Hepatocyte (in vitro differentiated cells): ENCODE results near the gene NEFH. TPM values are rescaled to one million over a fixed set of nuclear protein-coding genes. Genes with fewer than 3 reads are reported as not detected.

Source experiments
- DNase-seq: peaks from one replicate; pipeline ENCODE4 v3.0.0-alpha.2; 2016; ENCODE audit warnings: low spot score
- H2AFZ ChIP-seq: fragments of 200-600 bp; sonication (generic); 2 replicates; pipeline ENCODE4 v1.6.0; 2016; ENCODE audit warnings: antibody characterized with exemption, mild to moderate bottlenecking
- H3K27ac ChIP-seq: fragments of 200-600 bp; sonication (generic); 2 replicates; pipeline ENCODE4 v1.5.1; 2016; ENCODE audit warnings: mild to moderate bottlenecking
- H3K27me3 ChIP-seq: fragments of 200-600 bp; sonication (generic); 2 replicates; pipeline ENCODE4 v1.6.1; 2016
- H3K36me3 ChIP-seq: fragments of 200-600 bp; sonication (generic); replicated peaks from 2 replicates; pipeline ENCODE4 v1.5.1; 2016; ENCODE audit warnings: low read depth; ENCODE audit not compliant: insufficient read depth
- H3K4me1 ChIP-seq: fragments of 200-600 bp; sonication (generic); 2 replicates; pipeline ENCODE4 v1.5.1; 2016; ENCODE audit warnings: mild to moderate bottlenecking, moderate library complexity; ENCODE audit not compliant: insufficient read depth
- H3K4me2 ChIP-seq: fragments of 200-600 bp; sonication (generic); 2 replicates; pipeline ENCODE4 v1.6.0; 2016
- H3K4me3 ChIP-seq: fragments of 200-600 bp; sonication (generic); 2 replicates; pipeline ENCODE4 v1.5.1; 2016; ENCODE audit warnings: mild to moderate bottlenecking
- H3K79me2 ChIP-seq: fragments of 200-600 bp; sonication (generic); 2 replicates; pipeline ENCODE4 v1.6.0; 2017; ENCODE audit warnings: mild to moderate bottlenecking
- H3K9me2 ChIP-seq: fragments of 200-600 bp; sonication (generic); replicated peaks from 2 replicates; pipeline ENCODE4 v1.6.0; 2017; ENCODE audit warnings: mild to moderate bottlenecking; ENCODE audit not compliant: insufficient read depth
- H3K9me3 ChIP-seq: fragments of 200-600 bp; sonication (generic); 2 replicates; pipeline ENCODE4 v1.5.1; 2016; ENCODE audit warnings: low read depth, mild to moderate bottlenecking
- H4K20me1 ChIP-seq: fragments of 200-600 bp; sonication (generic); 2 replicates; pipeline ENCODE4 v1.6.0; 2016; ENCODE audit warnings: mild to moderate bottlenecking; ENCODE audit not compliant: insufficient read depth, poor library complexity, severe bottlenecking
- EZH2 ChIP-seq: fragments of 200-600 bp; sonication (generic); IDR thresholded peaks from 2 replicates; pipeline ENCODE4 v1.6.1; 2016; ENCODE audit warnings: antibody characterized with exemption, mild to moderate bottlenecking, borderline replicate concordance
- EZH2phosphoT487 ChIP-seq: fragments of 200-600 bp; sonication (generic); IDR thresholded peaks from one replicate; pipeline ENCODE4 v1.6.1; 2018; ENCODE audit warnings: antibody characterized with exemption, mild to moderate bottlenecking, low read depth, moderate library complexity; ENCODE audit not compliant: unreplicated experiment, severe bottlenecking
- WGBS: methylation state at CpG from one replicate; pipeline ENCODE4 v1.1.6; 2016; ENCODE audit warnings: low lambda C conversion rate; ENCODE audit errors: missing lambda C conversion rate; 5-methylcytosine and 5-hydroxymethylcytosine counted together
- polyA plus RNA-seq: library from polyadenylated mRNA; unstranded; fragments of >200 nt; fragmentation: Nextera tagmentation; extraction: Ambion mirVana; gene quantifications from 2 replicates; pipeline ENCODE4 v1.2.1, GENCODE V29; 2016
- total RNA-seq: library from RNA; depleted of rRNA; stranded (reverse); fragments of >200 nt; gene quantifications from 2 replicates; pipeline ENCODE4 v1.2.3, GENCODE V29; 2014
- TF ChIP-seq, protein P1 (sequence below): fragments of 200-600 bp; sonication (generic); IDR thresholded peaks from 2 replicates; pipeline ENCODE4 v1.5.1; 2016; ENCODE audit warnings: antibody characterized with exemption, mild to moderate bottlenecking; ENCODE audit not compliant: poor library complexity

NEFH gene
- total and polyA plus RNA-seq, 2 experiments from 2014 or later, result 0.03 to 0.98 TPM

DNA sequence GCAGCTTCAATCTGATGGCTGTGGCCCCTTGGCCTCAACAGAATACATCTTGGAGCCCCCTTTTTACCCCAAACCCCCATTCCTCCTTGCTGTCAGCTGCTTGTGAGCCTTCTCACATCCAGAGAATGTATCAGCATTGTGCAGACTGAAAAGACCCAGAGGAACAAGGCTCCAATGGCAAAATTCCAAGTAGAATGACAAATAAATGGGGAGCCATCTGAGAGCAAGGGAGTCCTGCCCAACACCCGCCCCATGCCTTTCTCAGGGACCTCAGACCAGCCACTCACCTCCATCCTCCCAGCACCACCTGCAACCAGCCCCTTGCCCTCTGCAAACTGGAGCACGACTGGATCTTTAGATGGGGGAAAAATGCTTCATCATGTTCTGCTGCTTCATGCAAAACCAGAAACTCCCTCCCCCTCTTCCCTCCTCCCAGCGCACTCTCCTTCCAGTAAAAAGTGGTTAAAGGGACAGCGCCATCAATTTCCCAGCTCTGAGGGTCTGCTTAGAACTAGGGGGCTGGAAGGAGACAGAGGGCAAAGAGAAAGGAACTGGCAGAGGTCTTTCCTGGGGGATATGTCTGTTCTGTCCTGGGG, 2.2 kb upstream of the NEFH start:
- H3K27me3 ChIP-seq, result peaks cover 62% of the 10 kb centered on the region
- no peak for TF ChIP-seq EZH2
- TF ChIP-seq, protein P1, sequence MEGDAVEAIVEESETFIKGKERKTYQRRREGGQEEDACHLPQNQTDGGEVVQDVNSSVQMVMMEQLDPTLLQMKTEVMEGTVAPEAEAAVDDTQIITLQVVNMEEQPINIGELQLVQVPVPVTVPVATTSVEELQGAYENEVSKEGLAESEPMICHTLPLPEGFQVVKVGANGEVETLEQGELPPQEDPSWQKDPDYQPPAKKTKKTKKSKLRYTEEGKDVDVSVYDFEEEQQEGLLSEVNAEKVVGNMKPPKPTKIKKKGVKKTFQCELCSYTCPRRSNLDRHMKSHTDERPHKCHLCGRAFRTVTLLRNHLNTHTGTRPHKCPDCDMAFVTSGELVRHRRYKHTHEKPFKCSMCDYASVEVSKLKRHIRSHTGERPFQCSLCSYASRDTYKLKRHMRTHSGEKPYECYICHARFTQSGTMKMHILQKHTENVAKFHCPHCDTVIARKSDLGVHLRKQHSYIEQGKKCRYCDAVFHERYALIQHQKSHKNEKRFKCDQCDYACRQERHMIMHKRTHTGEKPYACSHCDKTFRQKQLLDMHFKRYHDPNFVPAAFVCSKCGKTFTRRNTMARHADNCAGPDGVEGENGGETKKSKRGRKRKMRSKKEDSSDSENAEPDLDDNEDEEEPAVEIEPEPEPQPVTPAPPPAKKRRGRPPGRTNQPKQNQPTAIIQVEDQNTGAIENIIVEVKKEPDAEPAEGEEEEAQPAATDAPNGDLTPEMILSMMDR, result no peak
- no peak for TF ChIP-seq EZH2phosphoT487
- no peak for DNase-seq
- H2AFZ ChIP-seq, result no peak overlapping the region
- no peaks in the 10 kb centered on the region for H3K79me2 ChIP-seq
- 25% methylated on average over 4 of the region's 4 CpGs for WGBS
- H4K20me1 ChIP-seq, result no peaks in the 10 kb centered on the region
- no peak overlapping the region for H3K27ac ChIP-seq
- no peaks in the 10 kb centered on the region for H3K36me3 ChIP-seq
- no peaks in the 10 kb centered on the region for H3K9me2 ChIP-seq
- H3K4me3 ChIP-seq, result no peak overlapping the region
- peaks cover 14% of the 10 kb centered on the region for H3K4me1 ChIP-seq
- no peak overlapping the region for H3K4me2 ChIP-seq
- no peaks in the 10 kb centered on the region for H3K9me3 ChIP-seq

DNA sequence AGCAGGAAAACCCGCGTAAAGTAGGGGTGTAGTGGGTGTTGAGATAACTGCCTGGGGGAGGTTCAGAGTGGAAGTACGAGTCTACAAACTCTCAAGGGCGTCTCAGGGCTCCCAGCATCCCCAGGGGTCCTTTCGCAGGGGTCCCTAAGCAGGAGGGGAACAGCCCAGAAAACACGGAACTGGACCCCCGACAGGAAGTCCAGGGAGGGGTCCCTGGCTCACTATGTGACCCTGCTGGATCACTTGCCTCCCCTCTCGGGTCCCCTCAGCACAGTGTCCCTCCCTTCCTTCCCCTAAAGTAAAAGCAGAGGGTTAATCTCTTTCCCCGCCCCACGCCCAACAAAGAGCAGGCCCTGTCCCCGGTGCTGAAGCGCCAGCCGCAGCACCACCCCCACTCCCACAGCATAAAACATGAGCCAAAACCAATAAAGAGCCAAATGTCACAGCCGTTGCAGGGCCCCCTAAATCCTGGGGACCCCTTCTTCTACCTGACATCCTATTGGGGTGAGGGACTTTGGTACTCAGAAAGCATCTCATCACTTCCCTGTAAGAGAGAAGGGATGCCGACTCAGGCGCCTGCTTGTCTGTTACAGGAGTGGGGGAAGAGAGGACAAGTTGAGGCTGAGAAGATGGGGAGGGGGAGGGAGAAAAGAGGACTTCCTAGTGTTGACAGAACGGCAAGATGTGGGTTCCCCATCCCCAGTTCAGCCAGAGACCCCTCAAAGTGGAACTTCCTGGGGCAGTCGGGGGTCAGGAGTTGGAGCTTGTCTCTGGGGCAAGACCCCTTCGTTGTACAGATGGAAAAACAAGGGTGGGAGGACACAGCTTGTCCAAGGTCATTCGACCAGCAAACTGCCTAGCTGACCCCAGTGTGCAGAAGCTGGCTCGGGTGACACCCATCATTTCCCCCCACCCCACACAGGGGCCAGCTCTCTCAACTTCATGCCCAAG, 1.4 kb upstream of the NEFH start:
- TF ChIP-seq EZH2 (no peak), EZH2phosphoT487 (peak; percentile 59)
- H3K4me3 ChIP-seq, result no peak overlapping the region
- peaks cover 62% of the 10 kb centered on the region for H3K27me3 ChIP-seq

DNA sequence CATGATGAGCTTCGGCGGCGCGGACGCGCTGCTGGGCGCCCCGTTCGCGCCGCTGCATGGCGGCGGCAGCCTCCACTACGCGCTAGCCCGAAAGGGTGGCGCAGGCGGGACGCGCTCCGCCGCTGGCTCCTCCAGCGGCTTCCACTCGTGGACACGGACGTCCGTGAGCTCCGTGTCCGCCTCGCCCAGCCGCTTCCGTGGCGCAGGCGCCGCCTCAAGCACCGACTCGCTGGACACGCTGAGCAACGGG, 169 bp downstream of the NEFH start:
- Histone ChIP-seq H3K9me3 (no peaks in the 10 kb centered on the region), H4K20me1 (no peaks in the 10 kb centered on the region), H3K27me3 (peaks cover 60% of the 10 kb centered on the region), H2AFZ (no peak overlapping the region), H3K4me1 (peaks cover 14% of the 10 kb centered on the region), H3K4me2 (peak overlapping the region; percentile 75), H3K27ac (no peak overlapping the region), H3K4me3 (no peak overlapping the region), H3K9me2 (no peaks in the 10 kb centered on the region), H3K36me3 (no peaks in the 10 kb centered on the region), H3K79me2 (no peaks in the 10 kb centered on the region)
- 10% methylated on average over 36 of the region's 39 CpGs for WGBS
- DNase-seq, result no peak
- TF ChIP-seq EZH2phosphoT487 (no peak), EZH2 (peak; percentile 96)
- TF ChIP-seq, protein P1, result no peak

More for the DNA sequence above, 1.4 kb upstream of the NEFH start:
- no peaks in the 10 kb centered on the region for H3K9me3 ChIP-seq
- no peak overlapping the region for H2AFZ ChIP-seq
- H3K4me1 ChIP-seq, result peaks cover 14% of the 10 kb centered on the region
- H3K79me2 ChIP-seq, result no peaks in the 10 kb centered on the region
- H3K4me2 ChIP-seq, result no peak overlapping the region
- H4K20me1 ChIP-seq, result no peaks in the 10 kb centered on the region
- no peaks in the 10 kb centered on the region for H3K9me2 ChIP-seq
- H3K27ac ChIP-seq, result no peak overlapping the region
- H3K36me3 ChIP-seq, result no peaks in the 10 kb centered on the region
- 14% methylated on average over 18 of the region's 21 CpGs for WGBS
- peak; percentile 55 for DNase-seq
